ENCODE results near the gene TSHZ2. TPM values are rescaled to one million over a fixed set of nuclear protein-coding genes. Genes with fewer than 3 reads are reported as not detected.
"Not testable (repeated sequence)": the region's sequence is repeated elsewhere in the genome, so short reads cannot be mapped to it uniquely, and the experiment has no call there.

The TSHZ2 gene
- total RNA-seq, 3 donors from 2014 or later (not counting 1 experiment from before 2014, with no cell fraction given), result 1.8 to 1.9 TPM; not detected in 1

GRCh38 chr20:53533500-53533899, 561.3 kb downstream of the TSHZ2 start:
- Mint-ChIP-seq H3K9me3 (no peaks in the 10 kb centered on the region), H3K27ac (no peak overlapping the region), H3K4me3 (no peak overlapping the region), H3K27me3 (ENCODE audit: low read depth in 2 of 2) (peaks cover 0 to 8% of the 10 kb centered on the region in 2 donors), H3K4me1 (no peaks in the 10 kb centered on the region), H3K36me3 (no peaks in the 10 kb centered on the region)
- no peaks in the 10 kb centered on the region for H3K9me3 ChIP-seq (ENCODE audit: control insufficient read depth, insufficient read depth, low read length)
- H3K4me3 ChIP-seq (ENCODE audit: low read length), result no peak overlapping the region
- intact Hi-C loops (cut with micrococcal nuclease), result no loop called here
- no peak for DNase-seq
- no peak for ATAC-seq
- no peaks in the 10 kb centered on the region for H3K36me3 ChIP-seq (ENCODE audit: control insufficient read depth, insufficient read depth, low read length)
- H3K27me3 ChIP-seq (ENCODE audit: control insufficient read depth, insufficient read depth, low read length), result no peaks in the 10 kb centered on the region
- TF ChIP-seq CTCF (IDR thresholded peaks at IDR 0.05), result no peak
- 100% methylated on average over 1 of the region's 1 CpG for WGBS (ENCODE audit: insufficient coverage)
- H3K4me1 ChIP-seq (ENCODE audit: control insufficient read depth, insufficient read depth, low read length), result no peaks in the 10 kb centered on the region
- H3K27ac ChIP-seq (ENCODE audit: low read length), result no peak overlapping the region

GRCh38 chr20:53534037-53534436, 561.9 kb downstream of the TSHZ2 start:
- no peaks in the 10 kb centered on the region for H3K36me3 Mint-ChIP-seq
- no peak for DNase-seq
- 86% methylated on average over 7 of the region's 7 CpGs for WGBS (ENCODE audit: insufficient coverage)
- H3K4me1 Mint-ChIP-seq, result no peaks in the 10 kb centered on the region
- Histone ChIP-seq H3K9me3 (ENCODE audit: control insufficient read depth, insufficient read depth, low read length) (no peaks in the 10 kb centered on the region), H3K36me3 (ENCODE audit: control insufficient read depth, insufficient read depth, low read length) (no peaks in the 10 kb centered on the region), H3K27me3 (ENCODE audit: control insufficient read depth, insufficient read depth, low read length) (no peaks in the 10 kb centered on the region), H3K27ac (ENCODE audit: low read length) (no peak overlapping the region), H3K4me3 (ENCODE audit: low read length) (no peak overlapping the region), H3K4me1 (ENCODE audit: control insufficient read depth, insufficient read depth, low read length) (no peaks in the 10 kb centered on the region)
- peaks cover 0 to 8% of the 10 kb centered on the region in 2 donors for H3K27me3 Mint-ChIP-seq (ENCODE audit: low read depth in 2 of 2)
- no peak for ATAC-seq
- intact Hi-C loops (cut with micrococcal nuclease), result no loop called here
- TF ChIP-seq CTCF (IDR thresholded peaks at IDR 0.05), result no peak
- no peak overlapping the region for H3K27ac Mint-ChIP-seq
- no peak overlapping the region for H3K4me3 Mint-ChIP-seq
- no peaks in the 10 kb centered on the region for H3K9me3 Mint-ChIP-seq

GRCh38 chr20:53535878-53536277, 563.7 kb downstream of the TSHZ2 start:
- H3K36me3 ChIP-seq (ENCODE audit: control insufficient read depth, insufficient read depth, low read length), result no peaks in the 10 kb centered on the region
- Mint-ChIP-seq H3K4me3 (no peak overlapping the region), H3K27ac (no peak overlapping the region), H3K36me3 (no peaks in the 10 kb centered on the region), H3K4me1 (no peaks in the 10 kb centered on the region), H3K27me3 (ENCODE audit: low read depth in 2 of 2) (peaks cover 0 to 7% of the 10 kb centered on the region in 2 donors), H3K9me3 (no peaks in the 10 kb centered on the region)
- H3K9me3 ChIP-seq (ENCODE audit: control insufficient read depth, insufficient read depth, low read length), result no peaks in the 10 kb centered on the region
- H3K4me1 ChIP-seq (ENCODE audit: control insufficient read depth, insufficient read depth, low read length), result no peaks in the 10 kb centered on the region
- 98% methylated on average over 3 of the region's 4 CpGs for WGBS (ENCODE audit: insufficient coverage)
- TF ChIP-seq CTCF (IDR thresholded peaks at IDR 0.05), result no peak
- intact Hi-C loops (cut with micrococcal nuclease), result no loop called here
- DNase-seq, result no peak
- no peak for ATAC-seq
- H3K4me3 ChIP-seq (ENCODE audit: low read length), result no peak overlapping the region
- no peaks in the 10 kb centered on the region for H3K27me3 ChIP-seq (ENCODE audit: control insufficient read depth, insufficient read depth, low read length)
- H3K27ac ChIP-seq (ENCODE audit: low read length), result no peak overlapping the region

- intact Hi-C loops (cut with micrococcal nuclease); H3K36me3 ChIP-seq (ENCODE audit: control insufficient read depth, insufficient read depth, low read length); H3K4me1 Mint-ChIP-seq; H3K27ac ChIP-seq (ENCODE audit: low read length); H3K27me3 ChIP-seq (ENCODE audit: control insufficient read depth, insufficient read depth, low read length); H3K4me3 ChIP-seq (ENCODE audit: low read length); DNase-seq; H3K36me3 Mint-ChIP-seq; H3K27me3 Mint-ChIP-seq (ENCODE audit: low read depth in 2 of 2); H3K27ac Mint-ChIP-seq; H3K4me3 Mint-ChIP-seq; H3K4me1 ChIP-seq (ENCODE audit: control insufficient read depth, insufficient read depth, low read length); H3K9me3 ChIP-seq (ENCODE audit: control insufficient read depth, insufficient read depth, low read length); ATAC-seq; H3K9me3 Mint-ChIP-seq: not testable (repeated sequence)
- 90% methylated on average over 3 of the region's 3 CpGs for WGBS (ENCODE audit: insufficient coverage)
Observed at GRCh38 chr20:53536382-53536781, 564.2 kb downstream of the TSHZ2 start.
